ENCODE data around the gene RASSF5. TPM values are rescaled to one million over a fixed set of nuclear protein-coding genes. Genes with fewer than 3 reads are reported as not detected.

The RASSF5 gene
- polyA plus RNA-seq, 1 donor, result 7.4 TPM

GRCh38 chr1:206517784-206518183, 10.5 kb downstream of the RASSF5 start:
- DNase-seq, result no peak

GRCh38 chr1:206518206-206518605, 10.9 kb downstream of the RASSF5 start:
- no peak for DNase-seq

- DNase-seq, result no peak
Observed at GRCh38 chr1:206518743-206519142, 11.4 kb downstream of the RASSF5 start.

GRCh38 chr1:206521127-206521526, 13.8 kb downstream of the RASSF5 start:
- DNase-seq, result no peak

- no peak for DNase-seq
Observed at GRCh38 chr1:206521694-206522402, 14.5 kb downstream of the RASSF5 start.

- no peak for DNase-seq
Observed at GRCh38 chr1:206524739-206525364, 17.5 kb downstream of the RASSF5 start.

GRCh38 chr1:206526064-206526911, 19.0 kb downstream of the RASSF5 start:
- no peak for DNase-seq

GRCh38 chr1:206529425-206529824, 22.1 kb downstream of the RASSF5 start:
- no peak for DNase-seq

GRCh38 chr1:206532368-206532767, 25.0 kb downstream of the RASSF5 start:
- DNase-seq, result no peak

- no peak for DNase-seq
Observed at GRCh38 chr1:206534552-206534951, 27.2 kb downstream of the RASSF5 start.

- no peak for DNase-seq
Observed at GRCh38 chr1:206535853-206536188, 28.5 kb downstream of the RASSF5 start.

- no peak for DNase-seq
Observed at GRCh38 chr1:206537141-206537540, 29.8 kb downstream of the RASSF5 start.

- DNase-seq, result no peak
Observed at GRCh38 chr1:206538086-206538770, 30.9 kb downstream of the RASSF5 start.

- no peak for DNase-seq
Observed at GRCh38 chr1:206538901-206539640, 31.7 kb downstream of the RASSF5 start.

GRCh38 chr1:206540044-206540780, 32.9 kb downstream of the RASSF5 start:
- DNase-seq, result no peak

GRCh38 chr1:206541236-206541833, 34.0 kb downstream of the RASSF5 start:
- no peak for DNase-seq

- DNase-seq, result peak; percentile 52
Observed at GRCh38 chr1:206544562-206545257, 37.4 kb downstream of the RASSF5 start.

- no peak for DNase-seq
Observed at GRCh38 chr1:206545351-206545750, 38.0 kb downstream of the RASSF5 start.

GRCh38 chr1:206547104-206547503, 39.8 kb downstream of the RASSF5 start:
- no peak for DNase-seq

GRCh38 chr1:206550446-206550845, 43.1 kb downstream of the RASSF5 start:
- no peak for DNase-seq
